Osteoblast (primary cell): Measurements from ENCODE around the gene CECR2. TPM values are rescaled to one million over a fixed set of nuclear protein-coding genes. Genes with fewer than 3 reads are reported as not detected.

Experiments
- DNase-seq: peaks from one replicate; pipeline ENCODE4 v3.0.0; 2011; ENCODE audit warnings: low spot score, mixed read lengths; ENCODE audit not compliant: insufficient read length; ENCODE audit errors: missing footprints
- H2AFZ ChIP-seq: 2 replicates; pipeline ENCODE4 v1.6.0; 2011; ENCODE audit warnings: mild to moderate bottlenecking, low read length
- H3K27ac ChIP-seq: 2 replicates; pipeline ENCODE4 v1.5.1; 2011; ENCODE audit warnings: mild to moderate bottlenecking, low read depth, low read length, moderate library complexity
- H3K27me3 ChIP-seq: 2 replicates; pipeline ENCODE4 v1.6.0; 2012; ENCODE audit warnings: mild to moderate bottlenecking, control low read depth, inconsistent platforms, low read length, moderate library complexity; ENCODE audit not compliant: insufficient read depth
- H3K36me3 ChIP-seq: 2 replicates; pipeline ENCODE4 v1.5.1; 2011; ENCODE audit warnings: mild to moderate bottlenecking, low read length, control low read depth, moderate library complexity; ENCODE audit not compliant: insufficient read depth
- H3K4me1 ChIP-seq: 2 replicates; pipeline ENCODE4 v1.5.1; 2011; ENCODE audit warnings: mild to moderate bottlenecking, low read length, control low read depth, moderate library complexity; ENCODE audit not compliant: insufficient read depth
- H3K4me2 ChIP-seq: 2 replicates; pipeline ENCODE4 v1.6.0; 2011; ENCODE audit warnings: mild to moderate bottlenecking, low read length; ENCODE audit not compliant: insufficient read depth
- H3K4me3 ChIP-seq: fragments of 200-600 bp; sonication (generic); 3 replicates; pipeline ENCODE4 v1.5.1; 2012; ENCODE audit warnings: mild to moderate bottlenecking, low read length, inconsistent platforms; ENCODE audit not compliant: insufficient read depth
- H3K79me2 ChIP-seq: 2 replicates; pipeline ENCODE4 v1.6.0; 2012; ENCODE audit warnings: mild to moderate bottlenecking, low read length, control low read depth, inconsistent platforms; ENCODE audit not compliant: insufficient read depth
- H3K9me3 ChIP-seq: 2 replicates; pipeline ENCODE4 v1.5.1; 2011; ENCODE audit warnings: low read depth, low read length, control low read depth
- H4K20me1 ChIP-seq: 2 replicates; pipeline ENCODE4 v1.6.0; 2012; ENCODE audit warnings: mild to moderate bottlenecking, low read length, control low read depth; ENCODE audit not compliant: insufficient read depth
- CTCF ChIP-seq: IDR thresholded peaks from 2 replicates; pipeline ENCODE4 v1.5.1; 2011; ENCODE audit warnings: mild to moderate bottlenecking, low read depth, low read length, moderate library complexity; ENCODE audit errors: extremely low read depth
- total RNA-seq: library from RNA; depleted of rRNA; stranded (reverse); fragments of >200 nt; gene quantifications from 2 replicates; pipeline ENCODE4 v1.2.3, GENCODE V29; 2012

Gene CECR2
- total RNA-seq, 1 donor, result not detected

- Histone ChIP-seq H3K9me3 (no peaks in the 10 kb centered on the region), H3K79me2 (no peaks in the 10 kb centered on the region), H3K4me2 (no peak overlapping the region), H4K20me1 (no peaks in the 10 kb centered on the region), H2AFZ (no peak overlapping the region), H3K27me3 (peaks cover 39% of the 10 kb centered on the region), H3K4me3 (no peak overlapping the region), H3K4me1 (no peaks in the 10 kb centered on the region), H3K36me3 (no peaks in the 10 kb centered on the region), H3K27ac (no peak overlapping the region)
- TF ChIP-seq CTCF, result no peak
- DNase-seq, result peak; percentile 66
Observed at GRCh38 chr22:17368554-17369438, 464 bp upstream of the CECR2 start.

GRCh38 chr22:17370026-17370765, 936 bp downstream of the CECR2 start:
- Histone ChIP-seq H3K79me2 (no peaks in the 10 kb centered on the region), H3K4me2 (no peak overlapping the region), H3K4me1 (no peaks in the 10 kb centered on the region), H2AFZ (no peak overlapping the region), H3K36me3 (no peaks in the 10 kb centered on the region), H3K27me3 (peaks cover 39% of the 10 kb centered on the region), H3K9me3 (no peaks in the 10 kb centered on the region), H3K27ac (no peak overlapping the region), H4K20me1 (no peaks in the 10 kb centered on the region), H3K4me3 (no peak overlapping the region)
- TF ChIP-seq CTCF, result no peak
- peak; percentile 65 for DNase-seq

DNA sequence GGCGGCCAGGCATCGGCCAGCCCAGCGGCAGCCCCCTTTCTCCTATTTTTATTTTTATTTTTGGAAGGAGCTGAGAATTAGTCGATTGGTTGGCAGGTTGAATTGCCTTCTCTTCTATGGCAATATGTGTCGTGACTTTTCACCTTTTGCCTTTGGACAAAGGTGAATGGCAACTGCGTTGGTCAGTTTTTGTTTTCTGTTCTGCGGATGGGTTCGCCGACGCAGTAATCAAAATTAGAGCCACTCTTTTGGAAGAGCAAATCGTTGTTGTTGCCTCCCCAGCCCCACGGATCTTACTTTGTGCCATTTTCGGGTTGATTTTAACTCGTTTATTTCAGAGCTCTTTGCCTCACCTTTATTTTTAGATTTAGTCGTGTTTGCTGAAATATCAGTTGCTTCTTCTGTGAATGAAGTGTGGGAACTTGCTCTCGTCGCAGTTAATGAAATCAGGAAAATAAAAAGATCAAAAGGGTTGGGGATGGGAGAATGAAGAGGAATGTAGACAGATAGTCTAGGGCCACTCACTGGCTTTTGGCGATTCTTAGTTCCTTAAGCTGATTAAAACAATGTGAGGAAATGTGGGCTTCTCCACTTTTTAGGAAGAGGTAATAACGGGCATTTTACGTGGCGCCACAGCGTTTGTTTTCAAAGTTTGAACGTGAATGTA, 1.6 kb downstream of the CECR2 start:
- Histone ChIP-seq H3K4me1 (no peaks in the 10 kb centered on the region), H3K79me2 (no peaks in the 10 kb centered on the region), H3K36me3 (no peaks in the 10 kb centered on the region), H3K9me3 (no peaks in the 10 kb centered on the region), H4K20me1 (no peaks in the 10 kb centered on the region), H2AFZ (no peak overlapping the region), H3K27ac (no peak overlapping the region), H3K27me3 (peaks cover 39% of the 10 kb centered on the region), H3K4me2 (no peak overlapping the region), H3K4me3 (no peak overlapping the region)
- TF ChIP-seq CTCF, result no peak
- no peak for DNase-seq
